ENCODE data around the gene PPP2R3B.

Gene PPP2R3B

GRCh38 chrX:410296-410695 is 23.6 kb upstream of the PPP2R3B start:
- Mint-ChIP-seq H3K36me3 (ENCODE audit: low read depth) (peaks cover 10% of the 10 kb centered on the region), H3K27me3 (ENCODE audit: low read depth) (peaks cover 37% of the 10 kb centered on the region), H3K4me3 (no peak overlapping the region), H3K9me3 (peaks cover 4% of the 10 kb centered on the region), H3K27ac (no peak overlapping the region), H3K4me1 (peaks cover 11% of the 10 kb centered on the region)
- TF ChIP-seq, protein P1, sequence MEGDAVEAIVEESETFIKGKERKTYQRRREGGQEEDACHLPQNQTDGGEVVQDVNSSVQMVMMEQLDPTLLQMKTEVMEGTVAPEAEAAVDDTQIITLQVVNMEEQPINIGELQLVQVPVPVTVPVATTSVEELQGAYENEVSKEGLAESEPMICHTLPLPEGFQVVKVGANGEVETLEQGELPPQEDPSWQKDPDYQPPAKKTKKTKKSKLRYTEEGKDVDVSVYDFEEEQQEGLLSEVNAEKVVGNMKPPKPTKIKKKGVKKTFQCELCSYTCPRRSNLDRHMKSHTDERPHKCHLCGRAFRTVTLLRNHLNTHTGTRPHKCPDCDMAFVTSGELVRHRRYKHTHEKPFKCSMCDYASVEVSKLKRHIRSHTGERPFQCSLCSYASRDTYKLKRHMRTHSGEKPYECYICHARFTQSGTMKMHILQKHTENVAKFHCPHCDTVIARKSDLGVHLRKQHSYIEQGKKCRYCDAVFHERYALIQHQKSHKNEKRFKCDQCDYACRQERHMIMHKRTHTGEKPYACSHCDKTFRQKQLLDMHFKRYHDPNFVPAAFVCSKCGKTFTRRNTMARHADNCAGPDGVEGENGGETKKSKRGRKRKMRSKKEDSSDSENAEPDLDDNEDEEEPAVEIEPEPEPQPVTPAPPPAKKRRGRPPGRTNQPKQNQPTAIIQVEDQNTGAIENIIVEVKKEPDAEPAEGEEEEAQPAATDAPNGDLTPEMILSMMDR (IDR thresholded peaks at IDR 0.05; ENCODE audit: unreplicated experiment in 3 of 3) = no peak

DNA sequence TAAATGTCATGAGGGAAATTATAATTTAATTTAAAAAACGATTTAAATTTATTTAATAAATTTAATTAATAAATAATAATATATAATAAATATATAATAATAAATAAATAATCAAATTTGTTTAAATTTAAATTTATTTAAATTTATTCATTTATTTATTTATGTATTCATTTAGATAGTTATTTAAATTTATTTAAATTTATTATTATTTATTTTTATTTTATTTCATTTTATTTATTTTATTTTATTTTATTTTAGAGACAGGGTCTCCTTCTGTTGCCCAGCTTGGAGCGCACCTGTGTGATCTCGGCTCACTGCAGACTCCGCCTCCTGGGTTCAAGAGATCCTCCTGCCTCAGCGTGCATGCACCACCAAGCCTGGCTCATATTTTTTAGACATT is 18.4 kb upstream of the PPP2R3B start:
- peaks cover 4% of the 10 kb centered on the region for H3K9me3 Mint-ChIP-seq
- H3K4me1 Mint-ChIP-seq = peaks cover 6% of the 10 kb centered on the region
- H3K27ac Mint-ChIP-seq = no peak overlapping the region
- H3K4me3 Mint-ChIP-seq = no peak overlapping the region
- H3K36me3 Mint-ChIP-seq (ENCODE audit: low read depth) = peaks cover 10% of the 10 kb centered on the region
- TF ChIP-seq, protein P1 (IDR thresholded peaks at IDR 0.05; ENCODE audit: unreplicated experiment in 3 of 3) = no peak
- H3K27me3 Mint-ChIP-seq (ENCODE audit: low read depth) = peaks cover 14% of the 10 kb centered on the region

- peaks cover 14% of the 10 kb centered on the region for H3K27me3 Mint-ChIP-seq (ENCODE audit: low read depth)
- H3K4me3 Mint-ChIP-seq = no peak overlapping the region
- no peak overlapping the region for H3K27ac Mint-ChIP-seq
- TF ChIP-seq, protein P1 (IDR thresholded peaks at IDR 0.05; ENCODE audit: unreplicated experiment in 3 of 3) = no peak
- peaks cover 7% of the 10 kb centered on the region for H3K4me1 Mint-ChIP-seq
- H3K36me3 Mint-ChIP-seq (ENCODE audit: low read depth) = peaks cover 10% of the 10 kb centered on the region
- peaks cover 4% of the 10 kb centered on the region for H3K9me3 Mint-ChIP-seq
These were observed 17.9 kb upstream of the PPP2R3B start for GRCh38 chrX:404656-405055.

- TF ChIP-seq, protein P1 (IDR thresholded peaks at IDR 0.05; ENCODE audit: unreplicated experiment in 3 of 3) = no peak
- H3K4me3 Mint-ChIP-seq = no peak overlapping the region
- no peak overlapping the region for H3K27ac Mint-ChIP-seq
- H3K9me3 Mint-ChIP-seq = no peaks in the 10 kb centered on the region
- H3K4me1 Mint-ChIP-seq = peaks cover 13% of the 10 kb centered on the region
- no peaks in the 10 kb centered on the region for H3K36me3 Mint-ChIP-seq (ENCODE audit: low read depth)
- H3K27me3 Mint-ChIP-seq (ENCODE audit: low read depth) = peaks cover 10% of the 10 kb centered on the region
These were observed 16.1 kb upstream of the PPP2R3B start for GRCh38 chrX:402857-403256.

DNA sequence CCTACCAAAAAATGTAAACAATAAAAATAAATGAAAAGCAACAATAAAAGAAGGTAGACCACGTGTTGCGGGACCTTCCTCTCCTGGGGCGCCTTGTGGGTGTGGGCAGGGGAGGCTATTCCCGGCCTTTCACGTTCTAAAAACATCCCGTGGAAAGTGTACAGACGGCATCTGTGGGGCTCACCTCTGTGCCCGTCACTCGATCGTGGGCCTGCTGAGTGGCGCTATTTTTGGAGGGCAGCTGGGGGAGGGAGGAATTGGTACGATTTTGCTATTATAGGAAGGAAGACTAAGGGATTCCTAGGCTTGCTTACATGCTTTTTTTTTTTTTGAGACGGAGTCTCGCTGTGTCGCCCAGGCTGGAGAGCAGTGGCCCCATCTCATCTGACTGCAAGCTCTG is 13.6 kb upstream of the PPP2R3B start:
- TF ChIP-seq, protein P1 (IDR thresholded peaks at IDR 0.05; ENCODE audit: unreplicated experiment in 3 of 3) = no peak
- H3K27ac Mint-ChIP-seq = peak overlapping the region in 2 of 3 experiments; percentile 46 to 53
- H3K4me3 Mint-ChIP-seq = peak overlapping the region in 2 of 3 experiments; percentile 12 to 40
- H3K27me3 Mint-ChIP-seq (ENCODE audit: low read depth) = peaks cover 10% of the 10 kb centered on the region
- H3K36me3 Mint-ChIP-seq (ENCODE audit: low read depth) = no peaks in the 10 kb centered on the region
- peaks cover 13% of the 10 kb centered on the region for H3K4me1 Mint-ChIP-seq
- H3K9me3 Mint-ChIP-seq = no peaks in the 10 kb centered on the region

DNA sequence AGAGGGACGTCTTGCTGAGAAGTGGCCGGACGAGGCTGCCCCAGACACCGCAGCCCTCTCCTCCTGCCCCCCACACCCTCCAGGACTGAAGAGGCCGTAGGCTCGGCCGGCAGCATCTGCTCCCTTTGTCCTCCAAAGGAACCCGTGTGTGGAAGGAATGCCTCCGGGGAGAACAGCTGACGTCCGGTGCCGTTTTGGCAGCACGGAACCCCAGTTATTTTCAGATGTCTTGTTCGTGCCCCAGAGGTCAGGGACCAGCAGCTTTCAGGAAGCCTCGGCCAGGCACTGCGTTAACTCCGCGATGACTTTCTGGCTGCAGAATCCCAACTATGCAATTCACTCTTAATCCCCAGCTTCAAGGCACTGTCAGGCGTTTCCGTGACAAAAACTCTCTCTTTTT is 10.9 kb upstream of the PPP2R3B start:
- Mint-ChIP-seq H3K36me3 (ENCODE audit: low read depth) (no peaks in the 10 kb centered on the region), H3K27ac (peak overlapping the region in 2 of 3 experiments; percentile 65 to 84), H3K27me3 (ENCODE audit: low read depth) (peaks cover 10% of the 10 kb centered on the region), H3K9me3 (no peaks in the 10 kb centered on the region), H3K4me3 (no peak overlapping the region), H3K4me1 (peaks cover 13% of the 10 kb centered on the region)
- TF ChIP-seq, protein P1 (IDR thresholded peaks at IDR 0.05; ENCODE audit: unreplicated experiment in 3 of 3) = no peak

Data from nephron (organoid).